Spleen (tissue), 11 donors: ENCODE data around the gene LHFPL3. TPM values are rescaled to one million over a fixed set of nuclear protein-coding genes. Genes with fewer than 3 reads are reported as not detected.

Experiments used
- DNase-seq: peaks from one replicate; pipeline ENCODE4 v3.0.0-alpha.2; 2020
- H3K27ac ChIP-seq, 8 donors: fragments of 200-600 bp; sonication (generic) in 7 of 8; 1 replicate in 4 of 8; 2 replicates in 4 of 8; pipeline versions ENCODE4 v1.5.0 to v1.8.0; 2016 to 2021; ENCODE audit warnings: inconsistent platforms in 4 of 8, mild to moderate bottlenecking in 4 of 8, moderate library complexity in 1 of 8
- H3K27me3 ChIP-seq, 7 donors: fragments of 200-600 bp; sonication (generic) in 6 of 7; replicated peaks in 1 of 7; 1 replicate in 4 of 7; 2 replicates in 3 of 7; pipeline versions ENCODE4 v1.5.0 to v1.8.0; 2016 to 2021; ENCODE audit warnings: inconsistent platforms in 3 of 7, mild to moderate bottlenecking in 1 of 7
- H3K36me3 ChIP-seq, 6 donors: fragments of 200-600 bp; sonication (generic) in 5 of 6; 1 replicate in 4 of 6; 2 replicates in 2 of 6; pipeline versions ENCODE4 v1.5.0 to v1.8.0; 2016 to 2021; ENCODE audit warnings: inconsistent platforms in 2 of 6
- H3K4me1 ChIP-seq, 6 donors: fragments of 200-600 bp; sonication (generic) in 5 of 6; 1 replicate in 3 of 6; 2 replicates in 3 of 6; pipeline versions ENCODE4 v1.5.0 to v1.8.0; 2016 to 2021; ENCODE audit warnings: inconsistent platforms in 3 of 6
- H3K4me3 ChIP-seq, 8 donors: fragments of 200-600 bp; sonication (generic) in 7 of 8; 1 replicate in 4 of 8; 2 replicates in 4 of 8; pipeline versions ENCODE4 v1.5.0 to v1.8.0; 2016 to 2021; ENCODE audit warnings: inconsistent platforms in 4 of 8, mild to moderate bottlenecking in 4 of 8, moderate library complexity in 2 of 8
- H3K9me3 ChIP-seq, 8 donors: fragments of 200-600 bp; sonication (generic) in 7 of 8; 1 replicate in 4 of 8; 2 replicates in 4 of 8; pipeline versions ENCODE4 v1.5.0 to v1.8.0; 2016 to 2021; ENCODE audit warnings: inconsistent platforms in 4 of 8
- CTCF ChIP-seq, 11 experiments: fragments of 200-600 bp in 7 of 11; fragments of 450-650 bp in 4 of 11; sonication (generic) in 4 of 11; IDR thresholded peaks in 8 of 11; conservative IDR thresholded peaks in 3 of 11; 1 replicate in 7 of 11; 2 replicates in 4 of 11; pipeline versions ENCODE4 v1.4.0 to v1.8.0; 2016 to 2021; ENCODE audit warnings: antibody characterized with exemption in 11 of 11, inconsistent platforms in 4 of 11, mild to moderate bottlenecking in 1 of 11
- POLR2A ChIP-seq, 3 donors: fragments of 450-650 bp; IDR thresholded peaks; one replicate each; pipeline ENCODE4 v1.5.1; 2017; ENCODE audit warnings: antibody characterized with exemption in 3 of 3, mild to moderate bottlenecking in 1 of 3
- POLR2AphosphoS5 ChIP-seq, 3 donors: sonication (generic); formaldehyde crosslinking; IDR thresholded peaks; one replicate each; pipeline ENCODE4 v1.5.1; 2017; ENCODE audit warnings: antibody characterized with exemption in 3 of 3
- WGBS, 5 donors: extraction: QIAGEN DNeasy Blood & Tissue Kit in 3 of 5; methylation state at CpG; one replicate each; pipeline versions ENCODE4 v1.1.5 to v1.1.7; 2013 to 2018; 5-methylcytosine and 5-hydroxymethylcytosine counted together
- intact Hi-C: fragments of 100-400 bp; cut with DNase I; formaldehyde crosslinking; loops from one replicate; pipeline ENCODE4 v1.15.0; 2023; ENCODE audit warnings: low total_unique reads
- polyA plus RNA-seq, 3 donors: library from polyadenylated mRNA; stranded (reverse); fragments of 200-250 nt; gene quantifications; one replicate each; pipeline ENCODE4 v1.2.1, GENCODE V29; 2013
- total RNA-seq, 7 donors: library from RNA; depleted of rRNA in 3 of 7; stranded (reverse); fragments of >200 nt in 3 of 7; fragmentation: NEBNext Ultra II Directional in 4 of 7; extraction: Animal tissue kit (Norgen Biotek cat#: 25700) in 4 of 7; gene quantifications; one replicate each; pipeline versions ENCODE4 v1.1.0 to v1.2.1, GENCODE V29; 2016 to 2021
- donor health status: healthy with polysubstance abuse.
- donor health status: DM: no; HTN: no; CAD: no; lungs with moderate emphysema.
- donor health status: DM: no; HTN: no; CAD: no.
- donor health status: Bipolar disorder and iron deficiency.
- donor health status: healthy.
- donor health status: DM: no; HTN: no; CAD: no.
- donor health status: DM: yes; HTN: yes; CAD: no.

Gene LHFPL3
- total and polyA plus RNA-seq, 10 donors, result 0.07 to 1.0 (median 0.20) TPM; not detected in 3

- DNase-seq, result no peak
- Histone ChIP-seq H3K36me3 (no peaks in the 10 kb centered on the region), H3K27ac (no peak overlapping the region), H3K27me3 (peaks cover 3 to 84% (median 45%) of the 10 kb centered on the region in 7 donors), H3K9me3 (peaks cover 0 to 3% (median 0%) of the 10 kb centered on the region in 8 donors), H3K4me3 (peak overlapping the region in 3 of 8 donors; percentile 17 to 47 (median 22)), H3K4me1 (peaks cover 0 to 20% (median 14%) of the 10 kb centered on the region in 6 donors)
- TF ChIP-seq POLR2AphosphoS5 (IDR thresholded peaks at IDR 0.05), result no peak
- no peak for TF ChIP-seq POLR2A (IDR thresholded peaks at IDR 0.05)
- TF ChIP-seq CTCF (IDR thresholded peaks at IDR 0.05 in 8 of 11, conservative IDR thresholded peaks at IDR 0.05 in 3 of 11), result no peak
- WGBS, 5 donors, result 6 to 16% (median 9%) methylated on average over 13 of the region's 13 CpGs
- intact Hi-C loops, result no loop called here
Observed at GRCh38 chr7:104327938-104328295, 486 bp upstream of the LHFPL3 start.

- Histone ChIP-seq H3K27me3 (peaks cover 3 to 95% (median 45%) of the 10 kb centered on the region in 7 donors), H3K9me3 (no peaks in the 10 kb centered on the region), H3K27ac (no peak overlapping the region), H3K4me3 (peak overlapping the region in 7 of 8 donors; percentile 9 to 47 (median 16)), H3K36me3 (no peaks in the 10 kb centered on the region), H3K4me1 (peaks cover 0 to 20% (median 14%) of the 10 kb centered on the region in 6 donors)
- WGBS, 5 donors, result 2 to 4% (median 3%) methylated on average over 50 to 59 of the region's 59 CpGs
- DNase-seq, result no peak
- TF ChIP-seq POLR2A (IDR thresholded peaks at IDR 0.05) (no peak), CTCF (IDR thresholded peaks at IDR 0.05 in 8 of 11, conservative IDR thresholded peaks at IDR 0.05 in 3 of 11) (no peak), POLR2AphosphoS5 (IDR thresholded peaks at IDR 0.05) (no peak)
- intact Hi-C loops, result no loop called here
Observed at GRCh38 chr7:104328970-104329825, 795 bp downstream of the LHFPL3 start.

DNA sequence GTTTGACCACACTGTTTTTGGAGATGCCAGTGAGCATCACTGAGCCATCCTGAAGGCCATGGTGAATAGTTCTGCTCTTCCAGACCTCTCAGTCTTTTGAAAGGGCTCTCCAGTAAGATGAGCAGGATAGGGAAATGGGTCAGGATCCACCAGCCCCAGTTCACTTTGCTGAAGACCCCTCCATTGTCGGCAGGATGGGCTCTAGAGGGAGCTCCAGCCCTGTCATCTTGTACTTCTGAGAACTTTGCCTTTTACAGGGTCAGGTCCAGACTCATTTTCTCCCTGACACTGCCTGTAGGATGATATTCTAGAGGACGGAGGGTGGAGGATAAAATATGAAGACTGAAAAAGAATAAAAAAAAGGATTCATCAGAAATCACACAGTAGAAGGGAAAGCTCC is 13.1 kb downstream of the LHFPL3 start:
- H3K27me3 ChIP-seq, result peaks cover 0 to 4% (median 0%) of the 10 kb centered on the region in 7 donors
- no peaks in the 10 kb centered on the region for H3K4me1 ChIP-seq
- no peak for DNase-seq
- WGBS, 5 donors, result 16 to 36% (median 21%) methylated on average over 2 of the region's 2 CpGs
- H3K9me3 ChIP-seq, result no peaks in the 10 kb centered on the region
- H3K4me3 ChIP-seq, result no peak overlapping the region
- TF ChIP-seq POLR2AphosphoS5 (IDR thresholded peaks at IDR 0.05), result no peak
- no peak for TF ChIP-seq POLR2A (IDR thresholded peaks at IDR 0.05)
- TF ChIP-seq CTCF (IDR thresholded peaks at IDR 0.05 in 8 of 11, conservative IDR thresholded peaks at IDR 0.05 in 3 of 11), result no peak
- H3K36me3 ChIP-seq, result no peaks in the 10 kb centered on the region
- intact Hi-C loops, result no loop called here
- no peak overlapping the region for H3K27ac ChIP-seq

DNA sequence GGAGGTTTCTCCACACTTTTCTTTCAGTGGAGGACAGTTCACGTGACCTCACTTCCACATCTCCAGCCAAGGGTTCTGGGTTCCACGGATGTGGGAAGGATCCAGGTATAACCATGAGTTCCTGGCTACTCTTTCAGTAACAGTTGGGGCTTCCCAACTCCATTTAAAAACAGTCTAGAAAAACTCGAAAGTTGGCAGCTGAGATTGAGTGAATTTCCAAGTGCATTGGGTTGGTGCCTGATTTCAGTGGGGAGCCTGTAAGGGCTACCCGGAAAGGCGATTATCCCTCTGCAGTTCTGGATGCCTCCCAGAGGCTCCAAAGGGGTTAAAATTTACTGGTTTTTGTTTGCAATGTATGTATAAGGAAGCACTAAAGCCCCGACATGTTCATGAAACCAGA is 24.3 kb downstream of the LHFPL3 start:
- WGBS, 5 donors, result 62 to 79% (median 66%) methylated on average over 6 of the region's 6 CpGs
- intact Hi-C loops, result no loop called here
- TF ChIP-seq CTCF (IDR thresholded peaks at IDR 0.05 in 8 of 11, conservative IDR thresholded peaks at IDR 0.05 in 3 of 11) (no peak), POLR2A (IDR thresholded peaks at IDR 0.05) (no peak), POLR2AphosphoS5 (IDR thresholded peaks at IDR 0.05) (no peak)

More for the DNA sequence above, 24.3 kb downstream of the LHFPL3 start:
- DNase-seq, result no peak
- Histone ChIP-seq H3K9me3 (no peaks in the 10 kb centered on the region), H3K4me3 (no peak overlapping the region), H3K4me1 (no peaks in the 10 kb centered on the region), H3K27ac (no peak overlapping the region), H3K27me3 (peaks cover 0 to 14% (median 0%) of the 10 kb centered on the region in 7 donors), H3K36me3 (no peaks in the 10 kb centered on the region)
